Measurements from ENCODE around the gene MAFG.

GRCh38 chr17:81925860-81926450 lies 1.6 kb downstream of the MAFG start:
- TF ChIP-seq POLR2A (IDR thresholded peaks at IDR 0.05) (no peak), CTCF (IDR thresholded peaks at IDR 0.05) (no peak)
